K562 (cell line): ENCODE results near the gene SCARF2. TPM values are rescaled to one million over a fixed set of nuclear protein-coding genes. Genes with fewer than 3 reads are reported as not detected.

ENCODE experiments used
- CHD2 ChIP-seq: IDR thresholded peaks from 2 replicates; pipeline ENCODE4 v1.6.1; 2011; ENCODE audit warnings: low read depth, low read length
- COPS2 ChIP-seq: fragments of 450-650 bp; conservative IDR thresholded peaks from 2 replicates; pipeline ENCODE4 v1.6.1; 2016; ENCODE audit warnings: mild to moderate bottlenecking, moderate library complexity
- E2F8 ChIP-seq: fragments of 450-650 bp; IDR thresholded peaks from 2 replicates; pipeline ENCODE4 v1.7.1; 2018; ENCODE audit warnings: mild to moderate bottlenecking, low read depth; ENCODE audit not compliant: partially characterized antibody
- ETV5 ChIP-seq: sonication (generic); formaldehyde crosslinking; IDR thresholded peaks from 2 replicates; pipeline ENCODE4 v1.4.0; 2020; ENCODE audit warnings: low read depth, mild to moderate bottlenecking, missing genetic modification reagents
- MYC ChIP-seq, 2 experiments: fragments of 250-450 bp in 1 of 2; sonication (Bioruptor Pico) in 1 of 2; IDR thresholded peaks; 2 replicates each; pipeline versions ENCODE4 v1.5.1 to v1.6.1; 2012 to 2021; ENCODE audit warnings: low read depth in 2 of 2, borderline replicate concordance in 1 of 2, improper control_type of control experiment in 1 of 2, low read length in 1 of 2, mild to moderate bottlenecking in 1 of 2, moderate library complexity in 1 of 2
- NFYB ChIP-seq: IDR thresholded peaks from 2 replicates; pipeline ENCODE4 v1.6.1; 2011; ENCODE audit warnings: mild to moderate bottlenecking, moderate library complexity; ENCODE audit not compliant: insufficient read length; ENCODE audit errors: extremely low read depth
- NR3C1 ChIP-seq: sonication (generic); formaldehyde crosslinking; IDR thresholded peaks from 2 replicates; pipeline ENCODE4 v1.8.1; 2022; ENCODE audit warnings: missing genetic modification reagents
- PHB ChIP-seq: fragments of 250-450 bp; sonication (Bioruptor Pico); IDR thresholded peaks from 2 replicates; pipeline ENCODE4 v1.5.0; 2021
- POLR3A ChIP-seq: IDR thresholded peaks from 2 replicates; pipeline ENCODE4 v1.6.1; 2011; ENCODE audit warnings: borderline replicate concordance, mild to moderate bottlenecking, moderate library complexity; ENCODE audit not compliant: insufficient read length, insufficient read depth; ENCODE audit errors: extremely low read depth
- SMAD4 ChIP-seq: fragments of 250-450 bp; sonication (Bioruptor Pico); conservative IDR thresholded peaks from 2 replicates; pipeline ENCODE4 v1.8.0; 2021; ENCODE audit warnings: inconsistent platforms, mild to moderate bottlenecking, moderate library complexity
- ZNF124 ChIP-seq: sonication (generic); formaldehyde crosslinking; IDR thresholded peaks from 2 replicates; pipeline ENCODE4 v1.8.1; 2022; ENCODE audit warnings: missing genetic modification reagents
- ZNF224 ChIP-seq: sonication (generic); formaldehyde crosslinking; IDR thresholded peaks from 2 replicates; pipeline ENCODE4 v1.8.0; 2022; ENCODE audit warnings: mild to moderate bottlenecking, missing genetic modification reagents
- ZNF3 ChIP-seq: fragments of 250-450 bp; sonication (Bioruptor Pico); IDR thresholded peaks from 2 replicates; pipeline ENCODE4 v1.5.0; 2021; ENCODE audit warnings: mild to moderate bottlenecking, moderate library complexity
- ZNF318 ChIP-seq, 2 experiments: fragments of 450-650 bp; IDR thresholded peaks; 2 replicates each; pipeline ENCODE4 v1.6.1; 2016; ENCODE audit warnings: mild to moderate bottlenecking in 2 of 2, borderline replicate concordance in 1 of 2, low read depth in 1 of 2, moderate library complexity in 1 of 2
- ZNF76 ChIP-seq: fragments of 250-450 bp; sonication (Bioruptor Pico); IDR thresholded peaks from 2 replicates; pipeline ENCODE4 v1.4.0; 2020; ENCODE audit warnings: mild to moderate bottlenecking, moderate library complexity, borderline replicate concordance
- polyA plus RNA-seq, 8 experiments: library from polyadenylated mRNA; depleted of rRNA in 4 of 8; stranded (reverse) in 5 of 8; unstranded in 3 of 8; fragments of >200 nt; fragmentation: Nextera tagmentation in 2 of 8; fragmentation: Illumina TruSeq in 1 of 8; extraction: Ambion mirVana in 2 of 8; extraction: Trizol in 1 of 8; gene quantifications; 2 replicates each; pipeline versions ENCODE4 v1.2.1 to v1.2.3, GENCODE V29; 2011 to 2014; ENCODE audit warnings: inconsistent platforms in 1 of 8, missing spikeins in 1 of 8
- total RNA-seq, 7 experiments: library from RNA; depleted of rRNA in 6 of 7; stranded (reverse); fragments of >200 nt in 6 of 7; fragmentation: Illumina TruSeq in 2 of 7; extraction: Trizol in 2 of 7; gene quantifications; 2 replicates each; pipeline versions ENCODE4 v1.2.1 to v1.2.3, GENCODE V29; 2011 to 2021; ENCODE audit warnings: low replicate concordance in 1 of 7

Gene SCARF2
- total and polyA plus RNA-seq, 9 of the 15 experiments (the other 6 are each of a cell fraction or from before 2014, with no cell fraction given): 0.06 to 0.32 (median 0.21) TPM; not detected in 5

- TF ChIP-seq ZNF318 (IDR thresholded peaks at IDR 0.05; ENCODE audit: borderline replicate concordance in 1 of 2, low read depth in 1 of 2) (no peak), MYC (IDR thresholded peaks at IDR 0.05; ENCODE audit: low read depth, low read length) (no peak), MYC (CRISPR knock-in tag; IDR thresholded peaks at IDR 0.05; ENCODE audit: borderline replicate concordance, low read depth) (no peak), ZNF76 (CRISPR knock-in tag) (no peak), SMAD4 (CRISPR knock-in tag) (0 out of 2 replicates have a peak, but pooled peaks have one; percentile 7), ETV5 (CRISPR knock-in tag) (no peak), E2F8 (no peak), ZNF224 (CRISPR knock-in tag) (no peak), ZNF124 (CRISPR knock-in tag) (no peak), PHB (CRISPR knock-in tag) (no peak), NFYB (no peak), CHD2 (no peak), POLR3A (no peak), COPS2 (no peak), ZNF3 (CRISPR knock-in tag) (no peak), NR3C1 (CRISPR knock-in tag) (no peak)
Observed at GRCh38 chr22:20422271-20423007, 15.2 kb downstream of the SCARF2 start (continued).
